ENCODE data around the gene PLEKHA5. TPM values are rescaled to one million over a fixed set of nuclear protein-coding genes. Genes with fewer than 3 reads are reported as not detected.
"Not testable (repeated sequence)": the region's sequence is repeated elsewhere in the genome, so short reads cannot be mapped to it uniquely, and the experiment has no call there.

Gene PLEKHA5
- total RNA-seq, 1 experiment from 2014 or later, result 6.3 TPM

GRCh38 chr12:19227880-19228210, 98.3 kb downstream of the PLEKHA5 start:
- POLR2A ChIA-PET, result no interaction called here
- intact Hi-C loops (cut with micrococcal nuclease; ENCODE audit: unreplicated experiment) (no loop called here), in situ Hi-C loops (cut with HindIII; ENCODE audit: low pct_unique_long_range_greater_than_20kb, low sequenced_read_pairs) (no loop called here)
- TF ChIP-seq TCF7L2 (IDR thresholded peaks at IDR 0.05; ENCODE audit: low read depth, low read length), result no peak
- no peak for TF ChIP-seq SIN3A (IDR thresholded peaks at IDR 0.05; ENCODE audit: borderline replicate concordance, insufficient read depth, low read depth, low read length)
- no peak for TF ChIP-seq CTCF (IDR thresholded peaks at IDR 0.05)
- no peak for TF ChIP-seq REST (IDR thresholded peaks at IDR 0.05; ENCODE audit: insufficient read depth in 1 of 2, low read depth in 2 of 2, low read length in 1 of 2)
- no peak for TF ChIP-seq POLR2AphosphoS5 (IDR thresholded peaks at IDR 0.05; ENCODE audit: low read depth, low read length)
- H3K27ac ChIP-seq (ENCODE audit: low read length), result no peak overlapping the region
- H3K4me1 ChIP-seq (ENCODE audit: control insufficient read depth, insufficient read depth, low read length), result no peaks in the 10 kb centered on the region
- ATAC-seq (no peak), DNase-seq (ENCODE audit: low read depth, low spot score) (no peak)
- CTCF ChIA-PET, result no interaction called here
- no peaks in the 10 kb centered on the region for H3K27me3 ChIP-seq (ENCODE audit: control insufficient read depth, insufficient read depth, low read length)
- no peaks in the 10 kb centered on the region for H3K36me3 ChIP-seq (ENCODE audit: control insufficient read depth, insufficient read depth, low read length)
- H3K4me3 ChIP-seq (ENCODE audit: low read depth in 2 of 2, low read length in 2 of 2), result no peak overlapping the region
- BruUV-seq (replicated peaks), result no TSS peak
- H3K9me3 ChIP-seq (ENCODE audit: control insufficient read depth, insufficient read depth, low read depth, low read length), result no peaks in the 10 kb centered on the region

- in situ Hi-C loops (cut with HindIII; ENCODE audit: low pct_unique_long_range_greater_than_20kb, low sequenced_read_pairs); BruUV-seq (replicated peaks); CTCF ChIA-PET; H3K4me1 ChIP-seq (ENCODE audit: control insufficient read depth, insufficient read depth, low read length); H3K27ac ChIP-seq (ENCODE audit: low read length); POLR2A ChIA-PET; H3K9me3 ChIP-seq (ENCODE audit: control insufficient read depth, insufficient read depth, low read depth, low read length); ATAC-seq; H3K27me3 ChIP-seq (ENCODE audit: control insufficient read depth, insufficient read depth, low read length); H3K36me3 ChIP-seq (ENCODE audit: control insufficient read depth, insufficient read depth, low read length); H3K4me3 ChIP-seq (ENCODE audit: low read depth in 2 of 2, low read length in 2 of 2); intact Hi-C loops (cut with micrococcal nuclease; ENCODE audit: unreplicated experiment); DNase-seq (ENCODE audit: low read depth, low spot score): not testable (repeated sequence)
Measured at GRCh38 chr12:19229021-19229420, 99.5 kb downstream of the PLEKHA5 start.

- intact Hi-C loops (cut with micrococcal nuclease; ENCODE audit: unreplicated experiment), result no loop called here
- no peak for DNase-seq (ENCODE audit: low read depth, low spot score)
- no peaks in the 10 kb centered on the region for H3K9me3 ChIP-seq (ENCODE audit: control insufficient read depth, insufficient read depth, low read depth, low read length)
- CTCF ChIA-PET, result no interaction called here
- in situ Hi-C loops (cut with HindIII; ENCODE audit: low pct_unique_long_range_greater_than_20kb, low sequenced_read_pairs), result no loop called here
- POLR2A ChIA-PET, result no interaction called here
- no peaks in the 10 kb centered on the region for H3K36me3 ChIP-seq (ENCODE audit: control insufficient read depth, insufficient read depth, low read length)
- TF ChIP-seq TCF7L2 (IDR thresholded peaks at IDR 0.05; ENCODE audit: low read depth, low read length) (no peak), REST (IDR thresholded peaks at IDR 0.05; ENCODE audit: insufficient read depth in 1 of 2, low read depth in 2 of 2, low read length in 1 of 2) (no peak), POLR2AphosphoS5 (IDR thresholded peaks at IDR 0.05; ENCODE audit: low read depth, low read length) (no peak), SIN3A (IDR thresholded peaks at IDR 0.05; ENCODE audit: borderline replicate concordance, insufficient read depth, low read depth, low read length) (no peak), CTCF (IDR thresholded peaks at IDR 0.05) (no peak)
- no peaks in the 10 kb centered on the region; the same call in 1 of the 2 replicates for H3K4me1 ChIP-seq (ENCODE audit: control insufficient read depth, insufficient read depth, low read length)
- no peaks in the 10 kb centered on the region for H3K27me3 ChIP-seq (ENCODE audit: control insufficient read depth, insufficient read depth, low read length)
- no TSS peak for BruUV-seq (replicated peaks)
- no peak overlapping the region for H3K27ac ChIP-seq (ENCODE audit: low read length)
- no peak overlapping the region for H3K4me3 ChIP-seq (ENCODE audit: low read depth in 2 of 2, low read length in 2 of 2)
- no peak for ATAC-seq
Measured at GRCh38 chr12:19230299-19230866, 100.8 kb downstream of the PLEKHA5 start.
